ENCODE measurements around the gene RAI1. TPM values are rescaled to one million over a fixed set of nuclear protein-coding genes. Genes with fewer than 3 reads are reported as not detected.

RAI1 gene
- total RNA-seq, 1 donor from 2014 or later = 24.7 TPM

GRCh38 chr17:17661834-17662385, 19.3 kb upstream of the RAI1 start:
- Histone ChIP-seq H3K27ac (no peak overlapping the region), H3K4me1 (no peaks in the 10 kb centered on the region), H3K27me3 (no peaks in the 10 kb centered on the region), H3K36me3 (no peaks in the 10 kb centered on the region), H3K4me3 (no peak overlapping the region), H3K9me3 (peaks cover 0 to 3% of the 10 kb centered on the region in 2 donors)
- DNase-seq (ENCODE audit: low spot score in 2 of 2) = no peak
- intact Hi-C loops (cut with DNase I) = no loop called here
- TF ChIP-seq CTCF (IDR thresholded peaks at IDR 0.05) = no peak

- Histone ChIP-seq H3K9me3 (no peaks in the 10 kb centered on the region), H3K36me3 (no peaks in the 10 kb centered on the region), H3K27ac (no peak overlapping the region), H3K27me3 (no peaks in the 10 kb centered on the region), H3K4me1 (no peaks in the 10 kb centered on the region), H3K4me3 (no peak overlapping the region)
- intact Hi-C loops (cut with DNase I) = no loop called here
- TF ChIP-seq CTCF (IDR thresholded peaks at IDR 0.05) = no peak
- DNase-seq (ENCODE audit: low spot score in 2 of 2) = peak in 1 of 2 donors; percentile 69
Measured at GRCh38 chr17:17663160-17664063, 17.8 kb upstream of the RAI1 start.

- intact Hi-C loops (cut with DNase I) = no loop called here
- H3K4me3 ChIP-seq = no peak overlapping the region
- no peak for DNase-seq (ENCODE audit: low spot score in 2 of 2)
- H3K27ac ChIP-seq = no peak overlapping the region
- no peaks in the 10 kb centered on the region for H3K9me3 ChIP-seq
- no peaks in the 10 kb centered on the region for H3K36me3 ChIP-seq
- no peaks in the 10 kb centered on the region for H3K4me1 ChIP-seq
- H3K27me3 ChIP-seq = no peaks in the 10 kb centered on the region
- no peak for TF ChIP-seq CTCF (IDR thresholded peaks at IDR 0.05)
Measured at GRCh38 chr17:17664064-17664452, 17.2 kb upstream of the RAI1 start.

- DNase-seq (ENCODE audit: low spot score in 2 of 2) = no peak
- H3K36me3 ChIP-seq = no peaks in the 10 kb centered on the region
- intact Hi-C loops (cut with DNase I) = no loop called here
Measured at GRCh38 chr17:17665255-17665654, 16.0 kb upstream of the RAI1 start.

GRCh38 chr17:17666111-17666714, 15.0 kb upstream of the RAI1 start:
- no peak overlapping the region for H3K27ac ChIP-seq
- H3K4me1 ChIP-seq = no peaks in the 10 kb centered on the region
- no peaks in the 10 kb centered on the region for H3K27me3 ChIP-seq
- H3K36me3 ChIP-seq = no peaks in the 10 kb centered on the region
- no peak for DNase-seq (ENCODE audit: low spot score in 2 of 2)
- intact Hi-C loops (cut with DNase I) = no loop called here
- TF ChIP-seq CTCF (IDR thresholded peaks at IDR 0.05) = no peak
- H3K9me3 ChIP-seq = no peaks in the 10 kb centered on the region
- no peak overlapping the region for H3K4me3 ChIP-seq

More at GRCh38 chr17:17665255-17665654, 16.0 kb upstream of the RAI1 start:
- no peaks in the 10 kb centered on the region for H3K9me3 ChIP-seq
- no peak overlapping the region for H3K4me3 ChIP-seq
- no peaks in the 10 kb centered on the region for H3K27me3 ChIP-seq
- H3K27ac ChIP-seq = no peak overlapping the region
- no peak for TF ChIP-seq CTCF (IDR thresholded peaks at IDR 0.05)
- no peaks in the 10 kb centered on the region for H3K4me1 ChIP-seq
